Adrenal gland (tissue), 12 donors: ENCODE data around the gene ANO10. TPM values are rescaled to one million over a fixed set of nuclear protein-coding genes. Genes with fewer than 3 reads are reported as not detected.
A peak's percentile ranks its signal among the peaks of the same experiment; 100 is the strongest.
"Not testable (repeated sequence)": the region's sequence is repeated elsewhere in the genome, so short reads cannot be mapped to it uniquely, and the experiment has no call there.

ENCODE experiments used
- DNase-seq, 7 donors: peaks; one replicate each; pipeline ENCODE4 v3.0.0-alpha.2; 2019 to 2020
- H3K27ac ChIP-seq, 5 donors: fragments of 200-600 bp; sonication (generic) in 4 of 5; 1 replicate in 3 of 5; 2 replicates in 2 of 5; pipeline versions ENCODE4 v1.5.1 to v1.8.0; 2016 to 2020; ENCODE audit warnings: mild to moderate bottlenecking in 1 of 5
- H3K27me3 ChIP-seq: fragments of 200-600 bp; 2 replicates; pipeline ENCODE4 v1.8.0; 2021
- H3K36me3 ChIP-seq, 2 donors: fragments of 200-600 bp; replicated peaks in 1 of 2; 1 replicate in 1 of 2; 2 replicates in 1 of 2; pipeline versions ENCODE4 v1.5.1 to v1.8.0; 2018 to 2022
- H3K4me1 ChIP-seq, 2 donors: fragments of 200-600 bp; replicated peaks in 1 of 2; 1 replicate in 1 of 2; 2 replicates in 1 of 2; pipeline versions ENCODE4 v1.5.1 to v1.8.0; 2018 to 2021
- H3K4me3 ChIP-seq, 4 donors: fragments of 200-600 bp; sonication (generic) in 3 of 4; one replicate each; pipeline ENCODE4 v1.5.1; 2016 to 2018
- H3K9me3 ChIP-seq, 3 donors: fragments of 200-600 bp; sonication (generic) in 1 of 3; replicated peaks in 1 of 3; 1 replicate in 2 of 3; 2 replicates in 1 of 3; pipeline versions ENCODE4 v1.5.1 to v1.8.0; 2016 to 2021
- POLR2A ChIP-seq, 2 donors: fragments of 450-650 bp; IDR thresholded peaks; one replicate each; pipeline ENCODE4 v1.6.1; 2017; ENCODE audit warnings: antibody characterized with exemption in 2 of 2, mild to moderate bottlenecking in 2 of 2, moderate library complexity in 1 of 2
- WGBS, 4 donors: extraction: QIAGEN DNeasy Blood & Tissue Kit in 2 of 4; methylation state at CpG; one replicate each; pipeline versions ENCODE4 v1.1.5 to v1.1.7; 2013 to 2017; 5-methylcytosine and 5-hydroxymethylcytosine counted together
- intact Hi-C, 2 donors: fragments of 100-400 bp; cut with DNase I; formaldehyde crosslinking; loops; one replicate each; pipeline versions ENCODE4 v1.14.1 to v1.15.0; 2022 to 2023
- polyA plus RNA-seq, 3 donors: library from polyadenylated mRNA; stranded (reverse); fragments of 200-250 nt in 2 of 3; fragments of 350-450 nt in 1 of 3; fragmentation: Illumina TruSeq in 1 of 3; extraction: RNeasy Lipid Tissue Mini Kit (QIAGEN cat#74804) in 1 of 3; gene quantifications; one replicate each; pipeline ENCODE4 v1.2.3, GENCODE V29; 2013 to 2014
- total RNA-seq, 9 donors: library from RNA; depleted of rRNA in 4 of 9; stranded (reverse); fragments of >200 nt in 4 of 9; fragments of 120-200 nt in 1 of 9; fragmentation: NEBNext Ultra II Directional in 1 of 9; extraction: Animal tissue kit (Norgen Biotek cat#: 25700) in 1 of 9; gene quantifications; one replicate each; pipeline versions ENCODE4 v1.1.0 to v1.2.4, GENCODE V29; 2013 to 2023
- TF ChIP-seq, protein P1 (sequence below), 6 experiments: fragments of 450-650 bp in 4 of 6; fragments of 200-600 bp in 2 of 6; sonication (generic) in 1 of 6; IDR thresholded peaks; 1 replicate in 5 of 6; 2 replicates in 1 of 6; pipeline versions ENCODE4 v1.5.1 to v1.8.0; 2016 to 2021; ENCODE audit warnings: antibody characterized with exemption in 6 of 6, mild to moderate bottlenecking in 2 of 6, moderate library complexity in 1 of 6
- donor health status: healthy with polysubstance abuse.
- donor health status: Bipolar disorder and iron deficiency.
- donor health status: DM: yes; HTN: yes; CAD: no.
- donor health status: DM: no; HTN: no; CAD: no.
- donor health status: DM: no; HTN: no; CAD: no.
- donor health status: DM: yes; HTN: yes; CAD: no.

ANO10 gene
- total and polyA plus RNA-seq, 12 donors = 10.7 to 34.8 (median 22.0) TPM

DNA sequence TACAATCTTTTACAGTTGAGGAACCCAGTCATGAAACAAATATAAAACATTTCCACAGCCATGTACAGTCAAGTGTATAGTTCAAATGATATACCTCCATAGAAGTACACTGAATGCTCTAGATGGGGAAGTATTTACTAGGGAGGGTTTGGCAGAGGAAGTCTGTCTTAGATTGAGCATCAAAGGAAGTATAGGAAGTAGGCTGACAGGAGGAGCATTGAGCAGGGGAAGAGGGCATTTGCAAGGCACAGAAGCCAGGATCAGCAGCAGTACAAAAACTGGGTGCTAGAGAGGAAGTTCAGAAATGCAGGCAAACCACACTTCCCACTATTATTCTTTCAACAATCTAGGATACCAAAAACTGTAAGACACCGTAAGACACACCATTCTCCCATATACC lies 122.6 kb downstream of the ANO10 start:
- Histone ChIP-seq H3K36me3 (no peaks in the 10 kb centered on the region), H3K9me3 (no peaks in the 10 kb centered on the region), H3K27me3 (no peaks in the 10 kb centered on the region), H3K4me1 (peaks cover 0 to 6% of the 10 kb centered on the region in 2 donors), H3K4me3 (no peak overlapping the region), H3K27ac (no peak overlapping the region)
- TF ChIP-seq, protein P1, sequence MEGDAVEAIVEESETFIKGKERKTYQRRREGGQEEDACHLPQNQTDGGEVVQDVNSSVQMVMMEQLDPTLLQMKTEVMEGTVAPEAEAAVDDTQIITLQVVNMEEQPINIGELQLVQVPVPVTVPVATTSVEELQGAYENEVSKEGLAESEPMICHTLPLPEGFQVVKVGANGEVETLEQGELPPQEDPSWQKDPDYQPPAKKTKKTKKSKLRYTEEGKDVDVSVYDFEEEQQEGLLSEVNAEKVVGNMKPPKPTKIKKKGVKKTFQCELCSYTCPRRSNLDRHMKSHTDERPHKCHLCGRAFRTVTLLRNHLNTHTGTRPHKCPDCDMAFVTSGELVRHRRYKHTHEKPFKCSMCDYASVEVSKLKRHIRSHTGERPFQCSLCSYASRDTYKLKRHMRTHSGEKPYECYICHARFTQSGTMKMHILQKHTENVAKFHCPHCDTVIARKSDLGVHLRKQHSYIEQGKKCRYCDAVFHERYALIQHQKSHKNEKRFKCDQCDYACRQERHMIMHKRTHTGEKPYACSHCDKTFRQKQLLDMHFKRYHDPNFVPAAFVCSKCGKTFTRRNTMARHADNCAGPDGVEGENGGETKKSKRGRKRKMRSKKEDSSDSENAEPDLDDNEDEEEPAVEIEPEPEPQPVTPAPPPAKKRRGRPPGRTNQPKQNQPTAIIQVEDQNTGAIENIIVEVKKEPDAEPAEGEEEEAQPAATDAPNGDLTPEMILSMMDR (IDR thresholded peaks at IDR 0.05) = no peak
- TF ChIP-seq POLR2A (IDR thresholded peaks at IDR 0.05) = no peak
- WGBS, 4 donors = 65 to 84% (median 77%) methylated on average over 1 of the region's 1 CpG
- peak in 2 of 7 donors; percentile 21 to 38 for DNase-seq
- intact Hi-C loops = loop anchor here in 1 of 2 donors (5.0 kb wide), 1 partner anchor 337 kb away; no protein-coding TSS in a partner anchor

DNA sequence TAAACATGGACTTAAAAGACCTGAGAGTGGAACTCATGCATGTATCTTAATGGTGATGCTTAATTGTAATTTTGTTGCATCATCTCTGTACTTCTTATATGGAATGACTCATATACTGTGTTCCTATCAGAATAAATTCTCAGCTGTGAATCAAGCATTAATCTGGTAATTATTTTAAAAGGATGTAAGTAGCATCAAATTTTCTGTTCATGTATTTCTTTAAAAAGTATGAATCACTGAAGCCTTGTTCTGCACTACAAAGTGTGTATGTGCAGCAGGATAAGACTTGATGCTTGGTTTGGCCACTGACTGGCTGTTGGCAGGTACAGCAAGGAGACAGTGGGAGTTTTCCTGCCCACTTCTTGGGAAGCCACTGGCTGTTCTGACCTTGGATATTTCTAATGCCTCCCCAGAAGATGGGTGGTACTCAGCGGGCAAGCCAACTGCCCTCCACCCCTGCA lies 123.9 kb downstream of the ANO10 start:
- Histone ChIP-seq H3K4me1 (peaks cover 0 to 6% of the 10 kb centered on the region in 2 donors), H3K27ac (no peak overlapping the region), H3K27me3 (no peaks in the 10 kb centered on the region), H3K9me3 (no peaks in the 10 kb centered on the region), H3K4me3 (no peak overlapping the region), H3K36me3 (no peaks in the 10 kb centered on the region)
- DNase-seq = no peak
- 94 to 100% (median 97%) methylated on average over 1 of the region's 1 CpG for WGBS, 4 donors
- no peak for TF ChIP-seq POLR2A (IDR thresholded peaks at IDR 0.05)
- TF ChIP-seq, protein P1 (IDR thresholded peaks at IDR 0.05) = no peak
- intact Hi-C loops = loop anchor here in 1 of 2 donors (5.0 kb wide), 1 partner anchor 336 kb away; no protein-coding TSS in a partner anchor

DNA sequence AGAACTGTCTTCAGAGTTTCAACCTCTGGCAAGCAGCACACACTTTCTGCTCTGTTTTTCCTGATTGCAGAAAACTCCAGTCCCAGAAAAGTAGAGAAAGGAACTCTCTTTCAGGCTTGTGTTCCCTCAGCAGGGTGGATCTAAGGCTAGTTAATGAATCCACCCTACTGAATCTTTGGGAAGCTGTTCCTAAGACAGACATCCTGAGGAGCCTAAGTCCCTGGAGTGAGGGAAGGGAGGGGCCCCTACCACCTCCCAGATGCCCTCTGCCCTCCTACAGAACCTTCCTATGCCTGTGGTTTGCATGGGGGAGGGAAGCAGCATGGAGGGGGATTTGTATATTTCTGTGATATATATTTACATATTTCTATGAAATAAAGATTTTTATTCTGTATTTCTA lies 124.4 kb downstream of the ANO10 start:
- no peak for TF ChIP-seq POLR2A (IDR thresholded peaks at IDR 0.05)
- TF ChIP-seq, protein P1 (IDR thresholded peaks at IDR 0.05) = no peak
- Histone ChIP-seq H3K36me3 (no peaks in the 10 kb centered on the region), H3K4me3 (no peak overlapping the region), H3K9me3 (no peaks in the 10 kb centered on the region), H3K27ac (no peak overlapping the region), H3K27me3 (no peaks in the 10 kb centered on the region), H3K4me1 (peaks cover 0 to 6% of the 10 kb centered on the region in 2 donors)
- intact Hi-C loops = loop anchor here in 1 of 2 donors (5.0 kb wide), 1 partner anchor 335 kb away; no protein-coding TSS in a partner anchor
- DNase-seq = no peak

DNA sequence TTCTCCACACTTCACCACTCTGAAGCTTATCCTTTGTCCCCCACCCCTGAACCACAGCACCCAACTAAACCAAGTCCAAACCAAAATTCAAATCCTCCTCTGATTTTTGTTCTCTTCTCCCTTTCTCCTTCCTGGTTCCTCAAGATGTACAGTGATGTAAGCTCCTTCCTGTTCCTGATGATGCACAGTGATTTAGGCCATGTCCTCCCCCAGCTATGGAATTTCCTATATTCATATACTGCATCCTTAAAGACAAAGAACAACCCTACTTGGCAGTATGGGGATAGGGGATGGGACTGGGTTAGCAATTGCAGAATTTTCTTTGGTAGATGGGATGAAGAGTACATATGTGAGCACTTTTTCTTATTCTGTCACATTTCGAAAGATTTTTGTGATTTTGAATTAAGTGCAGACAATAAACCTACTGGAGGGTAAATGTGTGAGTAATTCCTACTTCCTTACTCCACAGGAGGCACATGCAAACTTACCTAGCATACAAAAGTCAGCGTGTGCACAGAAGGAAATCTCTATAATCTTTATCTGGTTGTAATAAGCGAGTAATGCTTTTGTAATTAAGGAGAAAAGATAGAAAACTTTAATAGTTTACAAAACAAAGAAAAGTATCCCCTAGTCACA lies 125.0 kb downstream of the ANO10 start:
- Histone ChIP-seq H3K27ac (no peak overlapping the region), H3K4me1 (peaks cover 0 to 6% of the 10 kb centered on the region in 2 donors), H3K4me3 (no peak overlapping the region), H3K27me3 (no peaks in the 10 kb centered on the region), H3K9me3 (no peaks in the 10 kb centered on the region), H3K36me3 (no peaks in the 10 kb centered on the region)
- TF ChIP-seq POLR2A (IDR thresholded peaks at IDR 0.05) = no peak
- TF ChIP-seq, protein P1 (IDR thresholded peaks at IDR 0.05) = no peak
- no peak for DNase-seq
- intact Hi-C loops = loop anchor here in 1 of 2 donors (5.0 kb wide), 1 partner anchor 335 kb away; no protein-coding TSS in a partner anchor
- WGBS, 4 donors = 86 to 93% (median 88%) methylated on average over 3 of the region's 3 CpGs

DNA sequence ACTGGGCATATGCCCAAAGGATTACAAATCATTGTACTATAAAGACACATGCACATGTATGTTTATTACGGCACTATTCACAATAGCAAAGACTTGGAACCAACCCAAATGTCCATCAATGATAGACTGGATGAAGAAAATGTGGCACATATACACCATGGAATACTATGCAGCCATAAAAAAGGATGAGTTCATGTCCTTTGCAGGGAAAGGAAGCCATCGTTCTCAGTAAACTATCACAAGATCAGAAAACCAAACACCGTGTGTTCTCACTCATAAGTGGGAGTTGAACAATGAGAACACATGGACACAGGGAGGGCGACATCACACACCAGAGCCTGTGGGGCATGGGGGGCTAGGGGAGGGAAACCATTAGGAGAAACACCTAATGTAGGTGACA lies 128.9 kb downstream of the ANO10 start:
- WGBS, 4 donors = 96 to 99% (median 97%) methylated on average over 4 of the region's 4 CpGs
- H3K36me3 ChIP-seq, H3K4me1 ChIP-seq, H3K4me3 ChIP-seq, intact Hi-C loops, DNase-seq, H3K9me3 ChIP-seq, H3K27ac ChIP-seq, H3K27me3 ChIP-seq: not testable (repeated sequence)

DNA sequence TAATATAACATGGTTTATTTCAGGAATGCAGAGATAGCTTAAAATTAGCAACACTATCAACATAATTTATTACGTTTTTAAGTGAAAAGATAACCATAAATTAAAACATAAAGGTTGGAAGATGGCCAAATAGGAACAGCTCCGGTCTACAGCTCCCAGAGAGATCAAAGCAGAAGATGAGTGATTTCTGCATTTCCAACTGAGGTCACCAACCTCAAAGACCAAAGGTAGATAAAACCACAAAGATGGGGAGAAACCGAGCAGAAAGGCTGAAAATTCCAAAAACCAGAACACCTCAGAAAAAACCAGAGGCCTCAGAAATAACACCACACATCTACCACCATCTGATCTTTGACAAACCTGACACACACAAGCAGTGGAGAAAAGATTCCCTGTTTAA lies 130.0 kb downstream of the ANO10 start:
- DNase-seq, H3K9me3 ChIP-seq, H3K4me3 ChIP-seq, intact Hi-C loops, H3K4me1 ChIP-seq, H3K27ac ChIP-seq, H3K36me3 ChIP-seq, H3K27me3 ChIP-seq: not testable (repeated sequence)
- 47 to 59% (median 55%) methylated on average over 3 of the region's 3 CpGs for WGBS, 4 donors
